ENCODE results near the gene GIMAP4. TPM values are rescaled to one million over a fixed set of nuclear protein-coding genes. Genes with fewer than 3 reads are reported as not detected.

Gene GIMAP4
- total and polyA plus RNA-seq, 12 donors = 19.6 to 52.7 (median 34.2) TPM

- peaks cover 0 to 12% of the 10 kb centered on the region in 2 donors for H3K4me1 ChIP-seq (replicated peaks in 1 of 2)
- no peaks in the 10 kb centered on the region for H3K36me3 ChIP-seq (replicated peaks in 1 of 2)
- DNase-seq = peak in 2 of 7 donors; percentile 18 to 36
- H3K4me3 ChIP-seq = no peak overlapping the region
- no peaks in the 10 kb centered on the region for H3K9me3 ChIP-seq (replicated peaks in 1 of 3)
- no peaks in the 10 kb centered on the region for H3K27me3 ChIP-seq
- intact Hi-C loops (cut with DNase I) = no loop called here
- H3K27ac ChIP-seq = peak overlapping the region in 2 of 5 donors; percentile 50 to 80
- 40 to 56% (median 48%) methylated on average over 4 of the region's 4 CpGs for WGBS, 4 donors
- TF ChIP-seq CTCF (IDR thresholded peaks at IDR 0.05) (no peak), POLR2A (IDR thresholded peaks at IDR 0.05) (no peak)
Measured at GRCh38 chr7:150586068-150586784, 19.0 kb downstream of the GIMAP4 start.

GRCh38 chr7:150586785-150587152 is 19.6 kb downstream of the GIMAP4 start:
- no peak overlapping the region for H3K4me3 ChIP-seq
- DNase-seq = peak in 5 of 7 donors; percentile 23 to 74 (median 45)
- no peaks in the 10 kb centered on the region for H3K27me3 ChIP-seq
- H3K4me1 ChIP-seq (replicated peaks in 1 of 2) = peaks cover 0 to 12% of the 10 kb centered on the region in 2 donors
- H3K27ac ChIP-seq = peak overlapping the region in 3 of 5 donors; percentile 30 to 80 (median 50)
- H3K36me3 ChIP-seq (replicated peaks in 1 of 2) = no peaks in the 10 kb centered on the region
- intact Hi-C loops (cut with DNase I) = no loop called here
- TF ChIP-seq CTCF (IDR thresholded peaks at IDR 0.05) (no peak), POLR2A (IDR thresholded peaks at IDR 0.05) (no peak)
- no peaks in the 10 kb centered on the region for H3K9me3 ChIP-seq (replicated peaks in 1 of 3)

GRCh38 chr7:150587551-150587950 is 20.4 kb downstream of the GIMAP4 start:
- TF ChIP-seq POLR2A (IDR thresholded peaks at IDR 0.05) (no peak), CTCF (IDR thresholded peaks at IDR 0.05) (no peak)
- H3K4me3 ChIP-seq = no peak overlapping the region
- intact Hi-C loops (cut with DNase I) = no loop called here
- H3K27me3 ChIP-seq = no peaks in the 10 kb centered on the region
- peak overlapping the region in 4 of 5 donors; percentile 6 to 80 (median 40) for H3K27ac ChIP-seq
- H3K9me3 ChIP-seq (replicated peaks in 1 of 3) = no peaks in the 10 kb centered on the region
- DNase-seq = no peak
- peaks cover 0 to 12% of the 10 kb centered on the region in 2 donors for H3K4me1 ChIP-seq (replicated peaks in 1 of 2)
- 48 to 74% (median 61%) methylated on average over 1 of the region's 1 CpG for WGBS, 4 donors
- no peaks in the 10 kb centered on the region for H3K36me3 ChIP-seq (replicated peaks in 1 of 2)

GRCh38 chr7:150594805-150595204 is 27.6 kb downstream of the GIMAP4 start:
- Histone ChIP-seq H3K27me3 (no peaks in the 10 kb centered on the region), H3K27ac (no peak overlapping the region), H3K9me3 (replicated peaks in 1 of 3) (no peaks in the 10 kb centered on the region), H3K4me3 (no peak overlapping the region), H3K4me1 (replicated peaks in 1 of 2) (no peaks in the 10 kb centered on the region), H3K36me3 (replicated peaks in 1 of 2) (no peaks in the 10 kb centered on the region)
- 54 to 84% (median 65%) methylated on average over 2 of the region's 2 CpGs; no CpG with 5 or more reads in 1 of the 4 donors for WGBS, 4 donors
- intact Hi-C loops (cut with DNase I) = no loop called here
- DNase-seq = no peak
- no peak for TF ChIP-seq POLR2A (IDR thresholded peaks at IDR 0.05)
- TF ChIP-seq CTCF (IDR thresholded peaks at IDR 0.05) = no peak

Data from adrenal gland (tissue), 12 donors.